Esophagus squamous epithelium (tissue), 5 donors: ENCODE measurements around the gene PRR5L. TPM values are rescaled to one million over a fixed set of nuclear protein-coding genes. Genes with fewer than 3 reads are reported as not detected.

Source experiments
- DNase-seq: peaks from one replicate; lab custom pipeline; 2025; lab: John Stamatoyannopoulos, UW
- H3K27ac ChIP-seq, 4 donors: fragments of 200-600 bp; sonication (generic); one replicate each; pipeline ENCODE4 v1.5.1; 2016 to 2019; ENCODE audit warnings: mild to moderate bottlenecking in 1 of 4
- H3K27me3 ChIP-seq, 4 donors: fragments of 200-600 bp; sonication (generic); 1 replicate in 3 of 4; 2 replicates in 1 of 4; pipeline versions ENCODE4 v1.5.1 to v1.6.0; 2017 to 2021; ENCODE audit warnings: antibody characterized with exemption in 1 of 4
- H3K36me3 ChIP-seq, 3 donors: fragments of 200-600 bp; sonication (generic); one replicate each; pipeline ENCODE4 v1.5.1; 2016 to 2019
- H3K4me1 ChIP-seq, 3 donors: fragments of 200-600 bp; sonication (generic); one replicate each; pipeline ENCODE4 v1.5.1; 2017 to 2019
- H3K4me3 ChIP-seq, 4 donors: fragments of 200-600 bp; sonication (generic); 1 replicate in 3 of 4; 2 replicates in 1 of 4; pipeline ENCODE4 v1.5.1; 2016 to 2019; ENCODE audit warnings: mild to moderate bottlenecking in 2 of 4, moderate library complexity in 1 of 4
- H3K9me3 ChIP-seq, 3 donors: fragments of 200-600 bp; sonication (generic); one replicate each; pipeline ENCODE4 v1.5.1; 2016 to 2019
- POLR2A ChIP-seq, 4 donors: fragments of 450-650 bp; IDR thresholded peaks; one replicate each; pipeline ENCODE4 v1.6.1; 2017; ENCODE audit warnings: antibody characterized with exemption in 4 of 4, mild to moderate bottlenecking in 4 of 4, moderate library complexity in 3 of 4
- WGBS, 2 donors: methylation state at CpG; one replicate each; pipeline ENCODE4 v1.1.5; 2018; 5-methylcytosine and 5-hydroxymethylcytosine counted together
- intact Hi-C: fragments of 100-400 bp; cut with DNase I; formaldehyde crosslinking; loops from one replicate; pipeline ENCODE4 v1.15.0; 2022
- total RNA-seq, 4 donors: library from RNA; depleted of rRNA; stranded (reverse); fragments of >200 nt; gene quantifications; one replicate each; pipeline ENCODE4 v1.1.0, GENCODE V29; 2016
- TF ChIP-seq, protein P1 (sequence below), 6 experiments: fragments of 450-650 bp in 4 of 6; fragments of 200-600 bp in 2 of 6; sonication (generic) in 2 of 6; IDR thresholded peaks; one replicate each; pipeline ENCODE4 v1.5.1; 2016 to 2019; ENCODE audit warnings: antibody characterized with exemption in 6 of 6, mild to moderate bottlenecking in 4 of 6, moderate library complexity in 4 of 6
- donor health status: DM: yes; HTN: yes; CAD: no.

Gene PRR5L
- total RNA-seq, 4 donors from 2014 or later, result 1.4 to 5.7 (median 1.8) TPM

GRCh38 chr11:36356201-36356600 is 60.1 kb downstream of the PRR5L start:
- no peak for DNase-seq
- Histone ChIP-seq H3K36me3 (no peaks in the 10 kb centered on the region), H3K4me3 (no peak overlapping the region), H3K4me1 (peaks cover 0 to 7% (median 0%) of the 10 kb centered on the region in 3 donors), H3K27ac (no peak overlapping the region), H3K9me3 (no peaks in the 10 kb centered on the region), H3K27me3 (no peaks in the 10 kb centered on the region)
- intact Hi-C loops, result no loop called here
- WGBS, 2 donors, result 63 to 74% methylated on average over 2 of the region's 2 CpGs
- TF ChIP-seq POLR2A (IDR thresholded peaks at IDR 0.05), result no peak
- TF ChIP-seq, protein P1, sequence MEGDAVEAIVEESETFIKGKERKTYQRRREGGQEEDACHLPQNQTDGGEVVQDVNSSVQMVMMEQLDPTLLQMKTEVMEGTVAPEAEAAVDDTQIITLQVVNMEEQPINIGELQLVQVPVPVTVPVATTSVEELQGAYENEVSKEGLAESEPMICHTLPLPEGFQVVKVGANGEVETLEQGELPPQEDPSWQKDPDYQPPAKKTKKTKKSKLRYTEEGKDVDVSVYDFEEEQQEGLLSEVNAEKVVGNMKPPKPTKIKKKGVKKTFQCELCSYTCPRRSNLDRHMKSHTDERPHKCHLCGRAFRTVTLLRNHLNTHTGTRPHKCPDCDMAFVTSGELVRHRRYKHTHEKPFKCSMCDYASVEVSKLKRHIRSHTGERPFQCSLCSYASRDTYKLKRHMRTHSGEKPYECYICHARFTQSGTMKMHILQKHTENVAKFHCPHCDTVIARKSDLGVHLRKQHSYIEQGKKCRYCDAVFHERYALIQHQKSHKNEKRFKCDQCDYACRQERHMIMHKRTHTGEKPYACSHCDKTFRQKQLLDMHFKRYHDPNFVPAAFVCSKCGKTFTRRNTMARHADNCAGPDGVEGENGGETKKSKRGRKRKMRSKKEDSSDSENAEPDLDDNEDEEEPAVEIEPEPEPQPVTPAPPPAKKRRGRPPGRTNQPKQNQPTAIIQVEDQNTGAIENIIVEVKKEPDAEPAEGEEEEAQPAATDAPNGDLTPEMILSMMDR (IDR thresholded peaks at IDR 0.05), result no peak

- H3K27ac ChIP-seq, result no peak overlapping the region
- no peaks in the 10 kb centered on the region for H3K36me3 ChIP-seq
- H3K9me3 ChIP-seq, result no peaks in the 10 kb centered on the region
- H3K27me3 ChIP-seq, result no peaks in the 10 kb centered on the region
- H3K4me1 ChIP-seq, result peaks cover 0 to 23% (median 9%) of the 10 kb centered on the region in 3 donors
- no peak overlapping the region for H3K4me3 ChIP-seq
- TF ChIP-seq, protein P1 (IDR thresholded peaks at IDR 0.05), result no peak
- no peak for TF ChIP-seq POLR2A (IDR thresholded peaks at IDR 0.05)
- intact Hi-C loops, result no loop called here
- 26 to 36% methylated on average over 2 of the region's 2 CpGs for WGBS, 2 donors
- DNase-seq, result no peak
Observed at GRCh38 chr11:36357831-36358230, 61.7 kb downstream of the PRR5L start.

DNA sequence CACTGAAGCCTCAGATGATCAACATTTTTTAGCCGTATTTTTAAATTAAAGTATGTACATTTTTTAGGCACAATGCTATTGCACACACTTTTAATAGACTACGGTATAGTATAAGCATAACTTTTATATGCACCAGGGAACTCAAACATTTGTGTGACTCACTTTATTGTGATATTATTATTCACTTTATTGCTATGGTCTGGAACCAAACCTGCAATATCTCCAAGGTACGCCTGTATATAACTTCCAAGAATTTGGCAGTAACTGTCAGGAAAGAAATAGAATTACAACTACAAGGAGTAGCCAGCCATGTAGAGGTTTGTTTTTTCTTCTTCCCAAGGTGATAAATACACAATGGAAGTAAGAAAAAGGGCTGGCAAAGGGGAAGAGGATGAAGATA is 62.3 kb downstream of the PRR5L start:
- no peak for TF ChIP-seq POLR2A (IDR thresholded peaks at IDR 0.05)
- TF ChIP-seq, protein P1 (IDR thresholded peaks at IDR 0.05), result no peak
- WGBS, 2 donors, result 84 to 91% methylated on average over 3 of the region's 3 CpGs
- no peaks in the 10 kb centered on the region for H3K36me3 ChIP-seq
- intact Hi-C loops, result no loop called here
- H3K4me3 ChIP-seq, result no peak overlapping the region
- H3K27me3 ChIP-seq, result no peaks in the 10 kb centered on the region
- no peak overlapping the region for H3K27ac ChIP-seq
- H3K9me3 ChIP-seq, result no peaks in the 10 kb centered on the region
- H3K4me1 ChIP-seq, result peaks cover 0 to 29% (median 9%) of the 10 kb centered on the region in 3 donors
- DNase-seq, result no peak

- no peak for DNase-seq
- Histone ChIP-seq H3K27me3 (peaks cover 0 to 3% (median 0%) of the 10 kb centered on the region in 4 donors), H3K4me1 (peaks cover 0 to 42% (median 9%) of the 10 kb centered on the region in 3 donors), H3K36me3 (no peaks in the 10 kb centered on the region), H3K9me3 (no peaks in the 10 kb centered on the region), H3K4me3 (no peak overlapping the region), H3K27ac (no peak overlapping the region)
- intact Hi-C loops, result no loop called here
- whole genome bisulfite sequencing, 2 donors, result 75 to 85% methylated on average over 3 of the region's 3 CpGs
- no peak for TF ChIP-seq POLR2A (IDR thresholded peaks at IDR 0.05)
- TF ChIP-seq, protein P1 (IDR thresholded peaks at IDR 0.05), result no peak
Observed at GRCh38 chr11:36360318-36360717, 64.2 kb downstream of the PRR5L start.

GRCh38 chr11:36360826-36361415 is 64.8 kb downstream of the PRR5L start:
- H3K4me3 ChIP-seq, result no peak overlapping the region
- no peak overlapping the region for H3K27ac ChIP-seq
- WGBS, 2 donors, result 66 to 69% methylated on average over 4 of the region's 4 CpGs
- no peaks in the 10 kb centered on the region for H3K36me3 ChIP-seq
- no peaks in the 10 kb centered on the region for H3K9me3 ChIP-seq
- H3K27me3 ChIP-seq, result peaks cover 0 to 3% (median 0%) of the 10 kb centered on the region in 4 donors
- TF ChIP-seq POLR2A (IDR thresholded peaks at IDR 0.05), result no peak
- TF ChIP-seq, protein P1 (IDR thresholded peaks at IDR 0.05), result no peak
- DNase-seq, result no peak
- intact Hi-C loops, result no loop called here
- H3K4me1 ChIP-seq, result peaks cover 0 to 42% (median 9%) of the 10 kb centered on the region in 3 donors
